Keratinocyte (primary cell): ENCODE data around the gene PLA2R1. TPM values are rescaled to one million over a fixed set of nuclear protein-coding genes. Genes with fewer than 3 reads are reported as not detected.

Source experiments
- DNase-seq: peaks from one replicate; pipeline ENCODE4 v3.0.0-alpha.2; 2011; ENCODE audit warnings: low read depth, missing footprints, low spot score
- FAIRE-seq: peaks from 2 replicates; lab custom pipeline; 2011; peaks lifted over from hg19 to GRCh38; lab: Jason Lieb, UNC
- H2AFZ ChIP-seq: 2 replicates; pipeline ENCODE4 v1.6.0; 2012; ENCODE audit warnings: low read length, control low read depth, inconsistent platforms; ENCODE audit not compliant: control insufficient read depth
- H3K27ac ChIP-seq: 2 replicates; pipeline ENCODE4 v1.5.1; 2011; ENCODE audit warnings: low read length; ENCODE audit not compliant: control insufficient read depth, insufficient read depth
- H3K27me3 ChIP-seq: 3 replicates; pipeline ENCODE4 v1.6.0; 2011; ENCODE audit warnings: low read length; ENCODE audit not compliant: control insufficient read depth, insufficient read depth; ENCODE audit errors: extremely low read depth
- H3K36me3 ChIP-seq, 2 experiments: 2 replicates in 1 of 2; 3 replicates in 1 of 2; pipeline ENCODE4 v1.5.1; 2011; ENCODE audit warnings: low read length in 2 of 2, mild to moderate bottlenecking in 1 of 2; ENCODE audit not compliant: control insufficient read depth in 2 of 2, insufficient read depth in 2 of 2; ENCODE audit errors: extremely low read depth in 1 of 2
- H3K4me1 ChIP-seq: 3 replicates; pipeline ENCODE4 v1.5.1; 2011; ENCODE audit warnings: low read length; ENCODE audit not compliant: control insufficient read depth, insufficient read depth; ENCODE audit errors: extremely low read depth
- H3K4me2 ChIP-seq: 3 replicates; pipeline ENCODE4 v1.6.0; 2011; ENCODE audit warnings: low read depth, low read length; ENCODE audit not compliant: control insufficient read depth, insufficient read depth; ENCODE audit errors: extremely low read depth
- H3K4me3 ChIP-seq, 3 experiments: fragments of 200-600 bp in 1 of 3; sonication (generic) in 1 of 3; 2 replicates in 2 of 3; 3 replicates in 1 of 3; pipeline ENCODE4 v1.5.1; 2011 to 2016; ENCODE audit warnings: low read length in 3 of 3, mild to moderate bottlenecking in 3 of 3, control low read depth in 2 of 3, inconsistent platforms in 1 of 3, low read depth in 1 of 3, mixed read lengths in 1 of 3, mixed run types in 1 of 3, moderate library complexity in 1 of 3; ENCODE audit not compliant: control insufficient read depth in 2 of 3, insufficient read depth in 2 of 3; ENCODE audit errors: extremely low read depth in 1 of 3
- H3K79me2 ChIP-seq: 2 replicates; pipeline ENCODE4 v1.6.0; 2012; ENCODE audit warnings: low read length; ENCODE audit not compliant: control insufficient read depth, insufficient read depth
- H3K9ac ChIP-seq: 3 replicates; pipeline ENCODE4 v1.6.0; 2011; ENCODE audit warnings: low read length; ENCODE audit not compliant: control insufficient read depth, insufficient read depth; ENCODE audit errors: extremely low read depth
- H3K9me1 ChIP-seq: 3 replicates; pipeline ENCODE4 v1.6.0; 2011; ENCODE audit warnings: low read length; ENCODE audit not compliant: control insufficient read depth, insufficient read depth; ENCODE audit errors: extremely low read depth
- H3K9me3 ChIP-seq: 2 replicates; pipeline ENCODE4 v1.5.1; 2012; ENCODE audit warnings: low read depth, low read length; ENCODE audit not compliant: control insufficient read depth
- H4K20me1 ChIP-seq: 3 replicates; pipeline ENCODE4 v1.6.0; 2011; ENCODE audit warnings: low read length; ENCODE audit not compliant: control insufficient read depth, insufficient read depth; ENCODE audit errors: extremely low read depth
- CTCF ChIP-seq, 3 experiments: IDR thresholded peaks in 1 of 3; conservative IDR thresholded peaks in 1 of 3; optimal IDR thresholded peaks in 1 of 3; 2 replicates in 2 of 3; 3 replicates in 1 of 3; pipeline versions ENCODE3 to v1.5.1; 2011; ENCODE audit warnings: low read length in 3 of 3, mild to moderate bottlenecking in 3 of 3, moderate library complexity in 2 of 3, control low read depth in 1 of 3, inconsistent platforms in 1 of 3; ENCODE audit not compliant: insufficient read depth in 2 of 3; ENCODE audit errors: extremely low read depth in 1 of 3
- EZH2 ChIP-seq: IDR thresholded peaks from one replicate; pipeline ENCODE4 v1.6.1; 2012; ENCODE audit warnings: inconsistent platforms, mild to moderate bottlenecking, low read length, moderate library complexity
- dilution Hi-C: fragments of 300-500 bp; cut with MboI; formaldehyde crosslinking; loops from one replicate; pipeline ENCODE4 v1.7.0; 2020; ENCODE audit warnings: low sequenced_read_pairs; ENCODE audit not compliant: extremely low pct_ligation_motif_present
- polyA plus RNA-seq, 5 experiments: library from polyadenylated mRNA; depleted of rRNA in 3 of 5; stranded (reverse) in 3 of 5; stranded (forward) in 1 of 5; unstranded in 1 of 5; fragments of >200 nt; gene quantifications; 1 replicate in 1 of 5; 2 replicates in 3 of 5; 3 replicates in 1 of 5; pipeline versions ENCODE4 v1.2.1 to v1.2.3, GENCODE V29; 2011 to 2012; ENCODE audit warnings: missing spikeins in 2 of 5, low read depth in 1 of 5, low replicate concordance in 1 of 5

Gene PLA2R1
- polyA plus RNA-seq, 1 donor (not counting 4 experiments of a cell fraction or from before 2014, with no cell fraction given) = 12.3 TPM

DNA sequence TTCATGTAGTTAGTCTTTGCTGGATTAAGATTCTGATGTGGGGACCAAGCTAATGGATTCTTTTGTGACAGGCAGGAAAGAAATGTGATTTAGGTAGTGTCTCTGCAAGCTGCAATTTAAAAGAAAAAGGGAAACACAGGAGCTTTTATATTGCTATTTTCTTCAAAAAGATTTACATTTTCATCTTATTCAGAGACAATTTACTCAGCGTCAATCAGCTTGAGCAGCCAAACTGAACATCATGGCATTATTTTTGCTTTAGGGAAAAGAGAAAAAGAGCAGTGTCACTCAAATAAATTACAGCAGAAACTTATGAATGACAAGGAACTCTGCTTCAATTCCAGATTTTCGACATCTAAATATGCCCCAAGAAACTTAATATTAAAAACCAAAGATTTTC, 67.4 kb downstream of the PLA2R1 start:
- Histone ChIP-seq H3K9ac (no peak overlapping the region), H3K27me3 (no peaks in the 10 kb centered on the region), H3K36me3 (no peaks in the 10 kb centered on the region), H3K9me3 (no peaks in the 10 kb centered on the region), H4K20me1 (no peaks in the 10 kb centered on the region), H3K4me2 (no peak overlapping the region), H3K79me2 (no peaks in the 10 kb centered on the region), H3K9me1 (no peaks in the 10 kb centered on the region), H3K27ac (no peak overlapping the region), H2AFZ (no peak overlapping the region), H3K4me3 (no peak overlapping the region), H3K4me1 (peaks cover 3% of the 10 kb centered on the region)
- no peak for FAIRE-seq
- TF ChIP-seq CTCF (optimal IDR thresholded peaks at IDR 0.05 in 1 of 3, IDR thresholded peaks at IDR 0.05 in 1 of 3, conservative IDR thresholded peaks at IDR 0.05 in 1 of 3; ENCODE audit: extremely low read depth in 1 of 3, insufficient read depth in 2 of 3, low read length in 3 of 3) = no peak
- dilution Hi-C loops = no loop called here
- DNase-seq = no peak

DNA sequence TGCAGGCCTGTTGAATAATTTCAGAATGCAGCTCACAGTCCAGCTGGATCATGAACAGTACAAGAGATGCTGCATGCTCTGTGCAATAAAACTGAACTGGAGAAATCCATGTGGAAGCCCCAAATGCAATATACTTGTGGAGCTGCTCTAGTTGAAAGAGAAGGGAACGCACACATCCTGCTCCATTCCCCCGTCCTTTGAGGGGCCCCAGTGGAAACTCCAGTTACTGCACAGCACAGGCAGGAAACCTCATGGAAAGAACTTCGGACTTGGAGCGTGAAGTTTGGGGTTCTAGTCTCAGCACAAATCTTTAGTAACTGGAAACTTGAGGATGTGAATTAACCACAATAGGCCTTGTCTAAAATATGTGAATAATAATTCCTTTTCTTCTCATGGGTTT, 73.2 kb downstream of the PLA2R1 start:
- Histone ChIP-seq H3K4me1 (no peaks in the 10 kb centered on the region), H3K9me3 (no peaks in the 10 kb centered on the region), H3K27me3 (no peaks in the 10 kb centered on the region), H2AFZ (no peak overlapping the region), H3K4me2 (no peak overlapping the region), H4K20me1 (no peaks in the 10 kb centered on the region), H3K4me3 (no peak overlapping the region), H3K36me3 (peaks cover 0 to 5% of the 10 kb centered on the region in 2 experiments), H3K79me2 (no peaks in the 10 kb centered on the region), H3K9ac (no peak overlapping the region), H3K27ac (no peak overlapping the region), H3K9me1 (no peaks in the 10 kb centered on the region)
- FAIRE-seq = no peak
- dilution Hi-C loops = no loop called here
- TF ChIP-seq CTCF (optimal IDR thresholded peaks at IDR 0.05 in 1 of 3, IDR thresholded peaks at IDR 0.05 in 1 of 3, conservative IDR thresholded peaks at IDR 0.05 in 1 of 3; ENCODE audit: extremely low read depth in 1 of 3, insufficient read depth in 2 of 3, low read length in 3 of 3) (no peak), EZH2 (no peak)
- DNase-seq = no peak
